ENCODE data around the gene RASSF7.

- TF ChIP-seq EZH2phosphoT487 (IDR thresholded peaks at IDR 0.05; ENCODE audit: insufficient read depth, low read depth) (no peak), EZH2 (IDR thresholded peaks at IDR 0.05; ENCODE audit: insufficient read depth, poor library complexity, severe bottlenecking) (no peak)
Measured at GRCh38 chr11:512761-513595, 47.8 kb upstream of the RASSF7 start.

Data from GM23248 (cell line).